GM18867 (cell line): Measurements from ENCODE around the gene PCDHB13.
"Not testable (repeated sequence)": the region's sequence is repeated elsewhere in the genome, so short reads cannot be mapped to it uniquely, and the experiment has no call there.

Experiments
- ATAC-seq: cut with Tn5 transposase; IDR thresholded peaks from one replicate; pipeline ENCODE4 v1.9.1; 2021; ENCODE audit warnings: mild to moderate bottlenecking, moderate library complexity; ENCODE audit not compliant: unreplicated experiment

The PCDHB13 gene

DNA sequence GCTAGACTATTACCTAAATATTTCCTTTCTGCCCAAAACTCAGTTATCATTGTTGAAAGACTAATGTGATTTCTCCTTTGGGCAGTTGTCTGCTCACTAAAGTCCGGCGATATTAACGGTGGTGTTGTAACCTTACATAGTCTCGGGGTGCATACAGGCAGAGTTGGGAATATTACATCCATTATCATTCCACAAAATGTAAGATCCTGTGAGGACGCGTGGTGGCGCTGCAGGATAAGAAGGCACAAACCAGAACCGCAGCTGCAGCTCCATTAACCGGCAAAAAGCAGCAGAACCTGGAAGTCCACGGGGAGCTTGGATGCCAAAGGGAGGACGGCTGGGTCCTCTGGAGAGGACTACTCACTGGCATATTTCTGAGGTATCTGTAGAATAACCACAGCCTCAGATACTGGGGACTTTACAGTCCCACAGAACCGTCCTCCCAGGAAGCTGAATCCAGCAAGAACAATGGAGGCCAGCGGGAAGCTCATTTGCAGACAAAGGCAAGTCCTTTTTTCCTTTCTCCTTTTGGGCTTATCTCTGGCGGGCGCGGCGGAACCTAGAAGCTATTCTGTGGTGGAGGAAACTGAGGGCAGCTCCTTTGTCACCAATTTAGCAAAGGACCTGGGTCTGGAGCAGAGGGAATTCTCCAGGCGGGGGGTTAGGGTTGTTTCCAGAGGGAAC is at the start of gene PCDHB13:
PCDHB13 (plus strand) TSS at position 264 of the 684 bp plus-strand sequence; CDS start at position 469, 205 bp downstream.
- not testable (repeated sequence) for ATAC-seq

DNA sequence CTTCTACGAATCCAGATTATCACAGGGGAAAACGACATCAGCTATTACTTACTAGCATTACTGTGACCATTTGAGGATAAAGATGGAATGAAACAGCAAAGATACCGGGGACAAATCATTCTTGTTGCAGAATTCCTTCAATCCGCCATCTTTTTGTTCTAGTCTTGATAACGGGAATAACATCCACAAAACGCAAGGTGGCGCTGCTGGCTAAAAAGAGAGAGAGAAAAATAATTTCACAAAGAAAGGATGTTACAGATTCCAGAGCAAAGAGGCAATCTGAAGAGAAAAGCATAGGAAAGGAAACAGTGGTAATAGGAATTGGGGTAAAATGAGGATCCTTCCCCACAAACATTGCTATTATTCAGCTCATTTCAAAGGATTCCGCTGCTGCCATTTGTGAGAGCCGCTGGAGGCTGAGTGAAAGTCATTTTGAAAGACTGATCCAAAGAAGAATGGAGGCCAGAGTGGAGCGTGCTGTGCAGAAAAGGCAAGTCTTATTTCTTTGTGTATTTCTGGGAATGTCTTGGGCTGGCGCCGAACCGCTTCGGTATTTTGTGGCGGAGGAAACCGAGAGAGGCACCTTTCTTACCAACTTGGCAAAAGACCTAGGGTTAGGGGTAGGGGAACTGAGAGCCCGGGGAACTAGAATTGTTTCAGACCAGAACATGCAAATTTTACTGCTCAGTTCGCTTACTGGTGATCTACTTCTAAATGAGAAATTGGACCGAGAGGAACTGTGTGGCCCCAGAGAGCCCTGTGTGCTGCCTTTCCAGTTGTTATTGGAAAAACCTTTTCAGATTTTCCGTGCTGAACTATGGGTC is 41.1 kb upstream of the PCDHB13 start, which contains the start of gene PCDHB7:
PCDHB7 (plus strand) TSS at position 264 of the 824 bp plus-strand sequence; CDS start at position 456, 192 bp downstream.
- no peak for ATAC-seq

DNA sequence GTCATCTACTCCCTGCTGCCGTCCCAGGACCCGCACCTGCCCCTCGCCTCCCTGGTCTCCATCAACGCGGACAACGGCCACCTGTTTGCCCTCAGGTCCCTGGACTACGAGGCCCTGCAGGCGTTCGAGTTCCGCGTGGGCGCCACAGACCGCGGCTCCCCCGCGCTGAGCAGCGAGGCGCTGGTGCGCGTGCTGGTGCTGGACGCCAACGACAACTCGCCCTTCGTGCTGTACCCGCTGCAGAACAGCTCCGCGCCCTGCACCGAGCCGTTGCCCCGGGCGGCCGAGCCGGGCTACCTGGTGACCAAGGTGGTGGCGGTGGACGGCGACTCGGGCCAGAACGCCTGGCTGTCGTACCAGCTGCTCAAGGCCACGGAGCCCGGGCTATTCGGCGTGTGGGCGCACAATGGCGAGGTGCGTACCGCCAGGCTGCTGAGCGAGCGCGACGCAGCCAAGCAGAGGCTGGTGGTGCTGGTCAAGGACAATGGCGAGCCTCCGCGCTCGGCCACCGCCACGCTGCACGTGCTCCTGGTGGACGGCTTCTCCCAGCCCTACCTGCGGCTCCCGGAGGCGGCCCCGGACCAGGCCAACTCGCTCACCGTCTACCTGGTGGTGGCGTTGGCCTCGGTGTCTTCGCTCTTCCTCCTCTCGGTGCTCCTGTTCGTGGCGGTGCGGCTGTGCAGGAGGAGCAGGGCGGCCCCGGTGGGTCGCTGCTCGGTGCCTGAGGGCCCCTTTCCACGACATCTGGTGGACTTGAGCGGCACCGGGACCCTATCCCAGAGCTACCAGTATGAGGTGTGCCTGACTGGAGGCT is 39.2 kb upstream of the PCDHB13 start:
- ATAC-seq: not testable (repeated sequence)

DNA sequence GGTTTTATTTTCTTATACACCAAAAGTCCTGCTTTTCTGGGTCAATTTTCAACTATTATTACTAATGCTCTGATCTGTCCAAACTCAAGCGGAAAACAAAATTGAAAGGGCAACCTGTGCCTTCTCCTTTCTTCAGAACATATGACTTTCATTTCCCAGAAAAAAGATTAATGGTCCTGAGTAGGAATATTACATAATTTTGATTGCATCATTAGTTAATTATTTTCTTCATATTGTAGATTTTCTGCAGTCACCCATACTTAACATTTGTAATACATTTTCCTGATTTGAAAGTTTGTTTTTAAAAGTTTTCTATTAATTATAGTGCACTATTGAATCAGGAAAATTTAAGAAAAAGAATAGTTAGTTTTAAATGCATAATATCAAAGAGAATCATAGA is 37.8 kb upstream of the PCDHB13 start:
- ATAC-seq: no peak

DNA sequence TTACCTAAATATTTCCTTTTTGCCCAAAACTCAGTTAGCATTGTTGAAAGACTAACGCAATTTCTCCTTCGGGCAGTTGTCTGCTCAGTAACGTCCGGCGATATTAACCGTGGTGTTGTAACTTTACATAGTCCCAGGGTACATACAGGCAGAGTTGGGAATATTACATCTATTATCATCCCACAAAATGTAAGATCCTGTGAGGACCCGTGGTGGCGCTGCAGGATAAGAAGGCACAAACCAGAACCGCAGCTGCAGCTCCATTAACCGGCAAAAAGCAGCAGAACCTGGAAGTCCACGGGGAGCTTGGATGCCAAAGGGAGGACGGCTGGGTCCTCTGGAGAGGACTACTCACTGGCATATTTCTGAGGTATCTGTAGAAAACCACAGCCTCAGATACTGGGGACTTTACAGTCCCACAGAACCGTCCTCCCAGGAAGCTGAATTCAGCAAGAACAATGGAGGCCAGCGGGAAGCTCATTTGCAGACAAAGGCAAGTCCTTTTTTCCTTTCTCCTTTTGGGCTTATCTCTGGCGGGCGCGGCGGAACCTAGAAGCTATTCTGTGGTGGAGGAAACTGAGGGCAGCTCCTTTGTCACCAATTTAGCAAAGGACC is 36.0 kb upstream of the PCDHB13 start, which contains the start of gene PCDHB8:
PCDHB8 (plus strand) TSS at position 214 of the 615 bp plus-strand sequence; CDS start at position 459, 245 bp downstream.
- not testable (repeated sequence) for ATAC-seq

DNA sequence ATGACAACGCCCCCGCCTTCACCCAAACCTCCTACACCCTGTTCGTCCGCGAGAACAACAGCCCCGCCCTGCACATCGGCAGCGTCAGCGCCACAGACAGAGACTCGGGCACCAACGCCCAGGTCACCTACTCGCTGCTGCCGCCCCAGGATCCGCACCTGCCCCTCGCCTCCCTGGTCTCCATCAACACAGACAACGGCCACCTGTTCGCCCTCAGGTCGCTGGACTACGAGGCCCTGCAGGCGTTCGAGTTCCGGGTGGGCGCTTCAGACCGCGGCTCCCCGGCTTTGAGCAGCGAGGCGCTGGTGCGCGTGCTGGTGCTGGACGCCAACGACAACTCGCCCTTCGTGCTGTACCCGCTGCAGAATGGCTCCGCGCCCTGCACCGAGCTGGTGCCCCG is 34.3 kb upstream of the PCDHB13 start:
- not testable (repeated sequence) for ATAC-seq

DNA sequence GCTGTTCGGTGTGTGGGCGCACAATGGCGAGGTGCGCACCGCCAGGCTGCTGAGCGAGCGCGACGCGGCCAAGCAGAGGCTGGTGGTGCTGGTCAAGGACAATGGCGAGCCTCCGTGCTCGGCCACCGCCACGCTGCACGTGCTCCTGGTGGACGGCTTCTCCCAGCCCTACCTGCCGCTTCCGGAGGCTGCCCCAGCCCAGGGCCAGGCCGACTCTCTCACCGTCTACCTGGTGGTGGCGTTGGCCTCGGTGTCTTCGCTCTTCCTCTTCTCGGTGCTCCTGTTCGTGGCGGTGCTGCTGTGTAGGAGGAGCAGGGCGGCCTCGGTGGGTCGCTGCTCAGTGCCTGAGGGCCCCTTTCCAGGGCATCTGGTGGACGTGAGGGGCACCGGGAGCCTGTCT is 33.8 kb upstream of the PCDHB13 start:
- not testable (repeated sequence) for ATAC-seq

DNA sequence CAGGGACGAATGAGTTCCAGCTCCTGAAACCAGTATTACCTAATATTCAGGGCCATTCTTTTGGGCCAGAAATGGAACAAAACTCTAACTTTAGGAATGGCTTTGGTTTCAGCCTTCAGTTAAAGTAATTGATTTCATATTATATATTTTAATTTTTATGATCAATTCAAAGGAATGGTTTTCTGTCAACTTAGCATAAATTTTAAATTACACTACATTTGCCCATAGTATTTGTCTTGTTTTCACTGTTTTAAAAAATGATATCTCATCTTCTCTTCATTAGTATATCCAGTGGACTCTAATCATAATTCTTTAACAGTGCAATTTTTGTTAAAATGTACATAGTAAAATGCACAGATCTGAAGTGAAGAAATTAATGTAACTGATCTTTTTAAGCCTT is 33.4 kb upstream of the PCDHB13 start:
- no peak for ATAC-seq

DNA sequence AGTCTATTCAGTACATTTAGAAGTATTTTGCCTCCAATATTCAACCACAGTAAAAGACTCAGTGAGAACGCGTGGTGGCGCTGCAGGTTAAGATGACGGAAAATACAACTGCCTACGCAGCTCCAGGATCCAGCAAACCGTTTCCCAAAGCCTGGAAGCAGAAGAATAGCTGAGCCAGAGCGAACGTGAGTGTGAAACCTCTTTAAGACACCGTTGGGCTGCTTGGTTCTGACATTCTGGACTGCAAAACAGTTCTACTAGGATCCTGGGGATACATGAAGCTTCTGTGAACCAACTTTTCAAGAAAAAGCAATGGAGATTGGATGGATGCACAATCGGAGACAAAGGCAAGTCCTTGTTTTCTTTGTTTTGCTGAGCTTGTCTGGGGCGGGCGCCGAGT is 31.5 kb upstream of the PCDHB13 start, which contains the start of gene PCDHB16:
PCDHB16 (plus strand) TSS at position 140 of the 400 bp plus-strand sequence; CDS start at position 313, 173 bp downstream.
- no peak for ATAC-seq

DNA sequence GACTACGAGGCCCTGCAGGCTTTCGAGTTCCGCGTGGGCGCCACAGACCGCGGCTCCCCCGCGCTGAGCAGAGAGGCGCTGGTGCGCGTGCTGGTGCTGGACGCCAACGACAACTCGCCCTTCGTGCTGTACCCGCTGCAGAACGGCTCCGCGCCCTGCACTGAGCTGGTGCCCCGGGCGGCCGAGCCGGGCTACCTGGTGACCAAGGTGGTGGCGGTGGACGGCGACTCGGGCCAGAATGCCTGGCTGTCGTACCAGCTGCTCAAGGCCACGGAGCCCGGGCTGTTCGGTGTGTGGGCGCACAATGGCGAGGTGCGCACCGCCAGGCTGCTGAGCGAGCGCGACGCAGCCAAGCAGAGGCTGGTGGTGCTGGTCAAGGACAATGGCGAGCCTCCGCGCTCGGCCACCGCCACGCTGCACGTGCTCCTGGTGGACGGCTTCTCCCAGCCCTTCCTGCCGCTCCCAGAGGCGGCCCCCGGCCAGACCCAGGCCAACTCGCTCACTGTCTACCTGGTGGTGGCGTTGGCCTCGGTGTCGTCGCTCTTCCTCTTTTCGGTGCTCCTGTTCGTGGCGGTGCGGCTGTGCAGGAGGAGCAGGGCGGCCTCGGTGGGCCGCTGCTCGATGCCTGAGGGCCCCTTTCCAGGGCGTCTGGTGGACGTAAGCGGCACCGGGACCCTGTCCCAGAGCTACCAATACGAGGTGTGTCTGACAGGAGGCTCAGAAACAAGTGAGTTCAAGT is 29.4 kb upstream of the PCDHB13 start:
- ATAC-seq: not testable (repeated sequence)

DNA sequence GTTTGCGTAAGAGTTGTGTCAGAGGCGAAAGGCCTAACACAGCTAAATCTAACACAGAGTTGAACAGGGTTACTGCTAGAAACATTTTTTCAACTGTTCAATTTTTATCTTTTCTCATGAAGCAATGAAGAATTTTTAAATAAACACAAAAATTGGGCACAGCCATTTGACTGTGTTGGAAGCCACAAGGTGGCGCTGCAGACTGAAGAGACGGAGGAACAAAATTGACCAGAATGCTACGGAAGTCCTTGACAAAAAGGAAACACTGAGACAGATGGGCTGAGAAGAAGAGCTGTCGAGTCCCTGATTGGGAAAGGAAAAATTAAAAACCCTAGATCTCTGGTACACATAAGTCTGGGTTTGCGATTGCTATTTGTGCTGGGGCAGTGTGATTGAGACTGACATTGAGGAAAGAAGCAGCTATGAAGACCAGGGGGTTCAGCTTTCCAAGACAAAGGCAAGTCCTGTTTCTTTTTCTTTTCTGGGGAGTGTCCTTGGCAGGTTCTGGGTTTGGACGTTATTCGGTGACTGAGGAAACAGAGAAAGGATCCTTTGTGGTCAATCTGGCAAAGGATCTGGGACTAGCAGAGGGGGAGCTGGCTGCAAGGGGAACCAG is 26.7 kb upstream of the PCDHB13 start, which contains the start of gene PCDHB9:
PCDHB9 (plus strand) TSS at position 265 of the 616 bp plus-strand sequence; CDS start at position 423, 158 bp downstream.
- no peak for ATAC-seq

DNA sequence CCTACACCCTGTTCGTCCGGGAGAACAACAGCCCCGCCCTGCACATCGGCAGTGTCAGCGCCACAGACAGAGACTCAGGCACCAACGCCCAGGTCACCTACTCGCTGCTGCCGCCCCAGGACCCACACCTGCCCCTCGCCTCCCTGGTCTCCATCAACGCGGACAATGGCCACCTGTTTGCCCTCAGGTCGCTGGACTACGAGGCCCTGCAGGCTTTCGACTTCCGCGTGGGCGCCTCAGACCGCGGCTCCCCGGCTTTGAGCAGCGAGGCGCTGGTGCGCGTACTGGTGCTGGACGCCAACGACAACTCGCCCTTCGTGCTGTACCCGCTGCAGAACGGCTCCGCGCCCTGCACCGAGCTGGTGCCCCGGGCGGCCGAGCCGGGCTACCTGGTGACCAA is 25.0 kb upstream of the PCDHB13 start:
- not testable (repeated sequence) for ATAC-seq

DNA sequence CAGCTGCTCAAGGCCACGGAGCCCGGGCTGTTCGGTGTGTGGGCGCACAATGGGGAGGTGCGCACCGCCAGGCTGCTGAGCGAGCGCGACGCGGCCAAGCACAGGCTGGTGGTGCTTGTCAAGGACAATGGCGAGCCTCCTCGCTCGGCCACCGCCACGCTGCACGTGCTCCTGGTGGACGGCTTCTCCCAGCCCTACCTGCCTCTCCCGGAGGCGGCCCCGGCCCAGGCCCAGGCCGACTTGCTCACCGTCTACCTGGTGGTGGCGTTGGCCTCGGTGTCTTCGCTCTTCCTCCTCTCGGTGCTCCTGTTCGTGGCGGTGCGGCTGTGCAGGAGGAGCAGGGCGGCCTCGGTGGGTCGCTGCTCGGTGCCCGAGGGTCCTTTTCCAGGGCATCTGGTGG is 24.6 kb upstream of the PCDHB13 start:
- not testable (repeated sequence) for ATAC-seq

DNA sequence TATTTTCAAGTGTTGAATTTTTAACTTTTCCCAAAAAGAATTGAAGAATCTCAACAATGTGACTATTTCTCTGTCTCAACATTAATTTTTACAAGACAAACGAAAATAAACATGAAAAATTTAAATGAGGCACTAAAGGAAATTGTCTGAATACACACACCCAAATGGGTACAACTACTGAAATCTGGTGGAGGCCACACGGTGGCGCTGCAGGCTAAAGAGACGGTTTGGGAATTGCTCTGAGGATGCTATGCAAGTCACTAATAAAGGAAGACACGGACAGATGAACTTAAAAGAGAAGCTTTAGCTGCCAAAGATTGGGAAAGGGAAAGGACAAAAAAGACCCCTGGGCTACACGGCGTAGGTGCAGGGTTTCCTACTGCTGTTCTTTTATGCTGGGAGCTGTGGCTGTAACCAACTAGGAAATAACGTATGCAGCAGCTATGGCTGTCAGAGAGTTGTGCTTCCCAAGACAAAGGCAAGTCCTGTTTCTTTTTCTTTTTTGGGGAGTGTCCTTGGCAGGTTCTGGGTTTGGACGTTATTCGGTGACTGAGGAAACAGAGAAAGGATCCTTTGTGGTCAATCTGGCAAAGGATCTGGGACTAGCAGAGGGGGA is 21.5 kb upstream of the PCDHB13 start, which contains the start of gene PCDHB10:
PCDHB10 (plus strand) TSS at position 244 of the 616 bp plus-strand sequence; CDS start at position 444, 200 bp downstream.
- no peak for ATAC-seq

DNA sequence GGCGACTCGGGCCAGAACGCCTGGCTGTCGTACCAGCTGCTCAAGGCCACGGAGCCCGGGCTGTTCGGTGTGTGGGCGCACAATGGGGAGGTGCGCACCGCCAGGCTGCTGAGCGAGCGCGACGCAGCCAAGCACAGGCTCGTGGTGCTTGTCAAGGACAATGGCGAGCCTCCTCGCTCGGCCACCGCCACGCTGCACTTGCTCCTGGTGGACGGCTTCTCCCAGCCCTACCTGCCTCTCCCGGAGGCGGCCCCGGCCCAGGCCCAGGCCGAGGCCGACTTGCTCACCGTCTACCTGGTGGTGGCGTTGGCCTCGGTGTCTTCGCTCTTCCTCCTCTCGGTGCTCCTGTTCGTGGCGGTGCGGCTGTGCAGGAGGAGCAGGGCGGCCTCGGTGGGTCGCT is 19.4 kb upstream of the PCDHB13 start:
- ATAC-seq: not testable (repeated sequence)

DNA sequence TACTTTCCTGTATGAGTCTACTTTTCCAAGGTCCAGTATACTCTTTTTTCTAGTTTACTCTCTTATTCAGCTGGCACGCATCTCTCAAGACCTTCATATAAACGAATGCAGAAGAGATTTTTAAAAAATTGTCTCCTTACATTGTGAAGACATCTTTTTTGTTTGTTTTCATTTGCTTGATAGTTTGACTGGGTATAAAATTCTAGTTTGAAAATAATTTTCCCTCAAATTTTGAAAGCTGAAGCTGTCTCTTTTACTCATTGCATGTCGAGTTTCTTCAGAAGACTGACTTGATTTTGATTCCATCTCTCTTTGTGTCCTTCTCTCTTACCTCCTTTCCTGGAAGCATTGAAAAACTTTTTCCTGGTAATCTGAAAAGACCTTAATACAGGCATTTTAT is 17.4 kb upstream of the PCDHB13 start:
- ATAC-seq: no peak

DNA sequence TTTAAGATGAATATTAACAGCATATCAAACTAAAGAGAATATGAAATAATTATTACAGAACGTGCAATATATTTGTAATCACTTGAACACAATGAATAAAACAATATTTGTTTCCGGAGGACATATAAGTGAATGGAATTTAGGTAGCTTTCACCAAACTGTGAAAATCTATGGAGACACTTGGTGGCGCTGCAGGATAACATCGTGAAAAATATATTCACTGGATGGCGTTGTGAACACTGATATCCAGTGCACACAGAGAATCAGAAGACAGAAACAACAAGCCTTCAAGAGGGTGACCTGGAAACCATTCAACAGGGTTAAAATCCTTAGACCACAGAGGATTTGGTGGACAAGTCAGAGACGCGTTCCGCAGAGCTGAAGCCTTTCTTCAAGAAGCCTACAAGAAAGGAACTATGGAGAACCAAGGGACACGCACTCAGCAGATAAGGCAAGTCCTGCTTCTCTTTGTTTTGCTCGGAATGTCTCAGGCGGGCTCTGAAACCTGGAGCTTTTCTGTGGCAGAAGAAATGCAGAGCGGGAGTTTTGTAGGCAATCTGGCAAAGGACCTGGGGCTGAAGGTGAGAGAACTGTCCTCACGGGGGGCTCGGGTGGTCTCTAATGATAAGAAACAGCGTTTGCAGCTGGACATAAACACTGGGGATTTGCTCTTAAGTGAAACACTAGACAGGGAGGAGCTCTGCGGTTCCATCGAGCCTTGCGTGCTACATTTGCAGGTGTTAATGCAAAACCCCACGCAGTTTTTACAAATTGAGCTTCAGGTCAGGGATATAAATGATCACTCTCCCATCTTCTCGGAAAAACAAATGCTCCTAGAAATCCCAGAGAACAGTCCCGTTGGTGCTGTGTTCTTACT is 14.1 kb upstream of the PCDHB13 start, which contains the start of gene PCDHB11:
PCDHB11 (plus strand) TSS at position 269 of the 877 bp plus-strand sequence; CDS start at position 417, 148 bp downstream.
- ATAC-seq: no peak
